MM.1S (cell line): Measurements from ENCODE around the gene EPM2A.

ENCODE experiments used
- DNase-seq: peaks from one replicate; pipeline ENCODE4 v3.0.0-alpha.2; 2015
- H2AFZ ChIP-seq: fragments of 300-600 bp; sonication (generic); 2 replicates; pipeline ENCODE4 v1.6.0; 2016; ENCODE audit warnings: antibody characterized with exemption, low read length
- H3F3A ChIP-seq: fragments of 300-600 bp; sonication (generic); 2 replicates; pipeline ENCODE4 v1.6.1; 2016; ENCODE audit warnings: mild to moderate bottlenecking, antibody characterized with exemption, low read length, moderate library complexity, mixed read lengths; ENCODE audit not compliant: insufficient read depth
- H3K27ac ChIP-seq: fragments of 300-600 bp; sonication (generic); 2 replicates; pipeline ENCODE4 v1.5.1; 2016; ENCODE audit warnings: mild to moderate bottlenecking, low read length
- H3K27me3 ChIP-seq: fragments of 300-600 bp; sonication (generic); replicated peaks from 2 replicates; pipeline ENCODE4 v1.6.0; 2016; ENCODE audit warnings: low read length; ENCODE audit not compliant: insufficient read depth
- H3K36me3 ChIP-seq: fragments of 300-600 bp; sonication (generic); replicated peaks from 2 replicates; pipeline ENCODE4 v1.6.1; 2016; ENCODE audit warnings: mild to moderate bottlenecking, low read length, mixed read lengths; ENCODE audit not compliant: insufficient read depth
- H3K4me1 ChIP-seq: fragments of 300-600 bp; sonication (generic); 2 replicates; pipeline ENCODE4 v1.6.1; 2016; ENCODE audit warnings: low read length, mixed read lengths
- H3K4me2 ChIP-seq: fragments of 300-600 bp; sonication (generic); 2 replicates; pipeline ENCODE4 v1.6.0; 2016; ENCODE audit warnings: low read depth, low read length
- H3K4me3 ChIP-seq: fragments of 300-600 bp; sonication (generic); 2 replicates; pipeline ENCODE4 v1.5.1; 2016; ENCODE audit warnings: low read length, mixed read lengths
- H3K79me2 ChIP-seq: fragments of 300-600 bp; sonication (generic); 2 replicates; pipeline ENCODE4 v1.6.1; 2016; ENCODE audit warnings: mixed run types, low read length, mixed read lengths
- H3K9ac ChIP-seq: fragments of 300-600 bp; sonication (generic); 2 replicates; pipeline ENCODE4 v1.6.1; 2016; ENCODE audit warnings: low read length, mixed read lengths
- H3K9me2 ChIP-seq: fragments of 300-600 bp; sonication (generic); replicated peaks from 2 replicates; pipeline ENCODE4 v1.6.1; 2016; ENCODE audit warnings: mild to moderate bottlenecking, low read length, mixed read lengths; ENCODE audit not compliant: insufficient read depth
- H3K9me3 ChIP-seq: fragments of 300-600 bp; sonication (generic); replicated peaks from 2 replicates; pipeline ENCODE4 v1.6.1; 2016; ENCODE audit warnings: mild to moderate bottlenecking, low read length, mixed read lengths; ENCODE audit not compliant: insufficient read depth
- H4K20me1 ChIP-seq: fragments of 300-600 bp; sonication (generic); 2 replicates; pipeline ENCODE4 v1.6.1; 2016; ENCODE audit warnings: mild to moderate bottlenecking, low read length, moderate library complexity, mixed read lengths; ENCODE audit not compliant: insufficient read depth
- CTCF ChIP-seq: fragments of 300-600 bp; sonication (generic); IDR thresholded peaks from 2 replicates; pipeline ENCODE4 v1.5.1; 2016; ENCODE audit warnings: antibody characterized with exemption, low read length, mixed read lengths
- EZH2 ChIP-seq: fragments of 300-600 bp; sonication (generic); optimal IDR thresholded peaks from 2 replicates; pipeline ENCODE3; 2017; ENCODE audit warnings: low read depth, mild to moderate bottlenecking, antibody characterized with exemption, low read length, mixed read lengths
- EZH2phosphoT487 ChIP-seq: fragments of 300-600 bp; sonication (generic); IDR thresholded peaks from 2 replicates; pipeline ENCODE4 v1.6.1; 2018; ENCODE audit warnings: antibody characterized with exemption, low read length

EPM2A gene

GRCh38 chr6:145608850-145609249 is 126.5 kb downstream of the EPM2A start:
- H2AFZ ChIP-seq = no peak overlapping the region
- H3K4me3 ChIP-seq = no peak overlapping the region
- no peak overlapping the region for H3K9ac ChIP-seq
- H3K4me1 ChIP-seq = no peaks in the 10 kb centered on the region
- no peaks in the 10 kb centered on the region for H3K9me2 ChIP-seq
- no peaks in the 10 kb centered on the region for H3K79me2 ChIP-seq
- H3F3A ChIP-seq = no peaks in the 10 kb centered on the region
- H3K36me3 ChIP-seq = no peaks in the 10 kb centered on the region
- no peaks in the 10 kb centered on the region for H4K20me1 ChIP-seq
- H3K9me3 ChIP-seq = no peaks in the 10 kb centered on the region
- no peaks in the 10 kb centered on the region for H3K27me3 ChIP-seq
- TF ChIP-seq EZH2phosphoT487 (no peak), EZH2 (no peak), CTCF (no peak)
- no peak for DNase-seq
- H3K4me2 ChIP-seq = no peak overlapping the region
- H3K27ac ChIP-seq = no peak overlapping the region

DNA sequence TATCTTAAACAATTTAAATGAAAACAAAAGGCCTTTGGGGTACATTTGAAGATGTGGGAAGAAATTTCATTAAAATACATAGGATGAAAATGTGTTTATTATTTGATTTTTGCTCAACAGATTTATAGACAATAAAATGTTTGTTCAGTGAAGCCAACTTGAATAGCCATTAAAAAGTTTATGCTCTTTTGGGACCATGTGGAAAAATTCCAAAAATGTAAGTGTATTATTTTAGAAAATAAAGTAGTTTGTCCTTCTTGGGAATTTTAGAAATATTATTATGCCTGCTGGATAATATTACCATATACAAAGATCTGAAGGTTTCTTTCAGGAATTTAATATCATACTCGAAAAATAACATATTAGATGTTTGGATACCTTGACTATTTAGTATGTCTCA is 131.3 kb downstream of the EPM2A start:
- no peaks in the 10 kb centered on the region for H3K9me2 ChIP-seq
- no peaks in the 10 kb centered on the region for H3K9me3 ChIP-seq
- H3K4me3 ChIP-seq = no peak overlapping the region
- no peaks in the 10 kb centered on the region for H4K20me1 ChIP-seq
- no peak overlapping the region for H3K4me2 ChIP-seq
- H2AFZ ChIP-seq = no peak overlapping the region
- no peaks in the 10 kb centered on the region for H3K27me3 ChIP-seq
- H3K27ac ChIP-seq = no peak overlapping the region
- TF ChIP-seq CTCF (no peak), EZH2 (no peak), EZH2phosphoT487 (no peak)
- no peaks in the 10 kb centered on the region for H3K4me1 ChIP-seq
- H3K79me2 ChIP-seq = no peaks in the 10 kb centered on the region
- no peak overlapping the region for H3K9ac ChIP-seq
- DNase-seq = no peak
- no peaks in the 10 kb centered on the region for H3K36me3 ChIP-seq
- no peaks in the 10 kb centered on the region for H3F3A ChIP-seq

DNA sequence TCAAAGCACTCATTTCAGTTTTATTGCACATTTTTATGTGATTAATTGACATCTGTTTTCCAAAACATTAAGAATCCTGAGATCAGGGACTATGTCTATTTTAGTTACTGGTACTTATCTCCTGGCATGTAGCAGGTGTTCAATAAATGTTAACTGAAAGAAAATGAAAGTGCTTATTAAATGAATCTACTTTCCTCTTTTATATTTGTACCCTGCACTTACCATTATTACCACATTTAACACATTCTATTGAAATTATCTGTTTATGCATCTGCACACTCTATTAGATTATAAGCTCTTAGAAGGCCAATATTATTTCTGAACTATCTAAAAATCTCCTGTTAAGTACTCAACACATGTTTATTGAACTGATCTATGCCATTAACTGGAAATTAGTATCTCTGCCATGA is 131.9 kb downstream of the EPM2A start:
- Histone ChIP-seq H3K9me2 (no peaks in the 10 kb centered on the region), H3K4me3 (no peak overlapping the region), H3F3A (no peaks in the 10 kb centered on the region), H3K4me1 (no peaks in the 10 kb centered on the region), H3K36me3 (no peaks in the 10 kb centered on the region), H3K79me2 (no peaks in the 10 kb centered on the region), H3K4me2 (no peak overlapping the region), H3K27ac (no peak overlapping the region), H4K20me1 (no peaks in the 10 kb centered on the region), H3K27me3 (no peaks in the 10 kb centered on the region), H2AFZ (no peak overlapping the region), H3K9me3 (no peaks in the 10 kb centered on the region), H3K9ac (no peak overlapping the region)
- TF ChIP-seq CTCF (no peak), EZH2phosphoT487 (no peak), EZH2 (no peak)
- no peak for DNase-seq
